ENCODE data around the gene ATP4B. TPM values are rescaled to one million over a fixed set of nuclear protein-coding genes. Genes with fewer than 3 reads are reported as not detected.

ATP4B gene
- total RNA-seq, 4 donors from 2014 or later: not detected

GRCh38 chr13:113655346-113656002 is 2.5 kb downstream of the ATP4B start:
- H3K27me3 ChIP-seq: peaks cover 0 to 20% of the 10 kb centered on the region in 2 donors
- DNase-seq (ENCODE audit: low spot score in 2 of 2): peak in 1 of 2 donors; percentile 5
- no peak overlapping the region for H3K4me3 ChIP-seq
- no peak overlapping the region for H3K27ac ChIP-seq
- TF ChIP-seq POLR2A (IDR thresholded peaks at IDR 0.05): no peak
- no peak for TF ChIP-seq EP300 (IDR thresholded peaks at IDR 0.05)
- no peak for TF ChIP-seq CTCF (IDR thresholded peaks at IDR 0.05)
- whole genome bisulfite sequencing, 2 donors: 71 to 75% methylated on average over 15 of the region's 15 CpGs
- H3K9me3 ChIP-seq: peaks cover 0 to 1% (median under 1%) of the 10 kb centered on the region in 4 donors
- H3K4me1 ChIP-seq: no peaks in the 10 kb centered on the region
- H3K36me3 ChIP-seq: no peaks in the 10 kb centered on the region

- Histone ChIP-seq H3K4me3 (no peak overlapping the region), H3K36me3 (no peaks in the 10 kb centered on the region), H3K27me3 (peaks cover 0 to 20% of the 10 kb centered on the region in 2 donors), H3K9me3 (no peaks in the 10 kb centered on the region), H3K4me1 (no peaks in the 10 kb centered on the region), H3K27ac (no peak overlapping the region)
- no peak for TF ChIP-seq CTCF (IDR thresholded peaks at IDR 0.05)
- TF ChIP-seq EP300 (IDR thresholded peaks at IDR 0.05): no peak
- 86 to 89% methylated on average over 38 to 39 of the region's 39 CpGs for WGBS, 2 donors
- DNase-seq (ENCODE audit: low spot score in 2 of 2): peak in 1 of 2 donors; percentile 4
Measured at GRCh38 chr13:113654591-113655345, 3.2 kb downstream of the ATP4B start.

- H3K4me3 ChIP-seq: no peak overlapping the region
- H3K36me3 ChIP-seq: no peaks in the 10 kb centered on the region
- no peak for TF ChIP-seq EP300 (IDR thresholded peaks at IDR 0.05)
- no peak for TF ChIP-seq POLR2A (IDR thresholded peaks at IDR 0.05)
- TF ChIP-seq CTCF (IDR thresholded peaks at IDR 0.05): no peak
- no peaks in the 10 kb centered on the region for H3K4me1 ChIP-seq
- peaks cover 0 to 20% of the 10 kb centered on the region in 2 donors for H3K27me3 ChIP-seq
- no peak for DNase-seq (ENCODE audit: low spot score in 2 of 2)
- no peaks in the 10 kb centered on the region for H3K9me3 ChIP-seq
- no peak overlapping the region for H3K27ac ChIP-seq
- 46 to 48% methylated on average over 9 of the region's 9 CpGs for WGBS, 2 donors
Measured at GRCh38 chr13:113654175-113654560, 3.8 kb downstream of the ATP4B start.

GRCh38 chr13:113653264-113654174 is 4.5 kb downstream of the ATP4B start:
- TF ChIP-seq CTCF (IDR thresholded peaks at IDR 0.05) (no peak), EP300 (IDR thresholded peaks at IDR 0.05) (no peak), POLR2A (IDR thresholded peaks at IDR 0.05) (no peak)
- Histone ChIP-seq H3K27me3 (peaks cover 0 to 20% of the 10 kb centered on the region in 2 donors), H3K36me3 (no peaks in the 10 kb centered on the region), H3K4me1 (no peaks in the 10 kb centered on the region), H3K9me3 (no peaks in the 10 kb centered on the region), H3K4me3 (no peak overlapping the region), H3K27ac (no peak overlapping the region)
- 57 to 66% methylated on average over 22 to 24 of the region's 24 CpGs for WGBS, 2 donors
- DNase-seq (ENCODE audit: low spot score in 2 of 2): peak in 1 of 2 donors; percentile 5
